Activated CD4-positive, alpha-beta T cell treated with anti-CD3 and anti-CD28 coated beads, Interleukin-10, Interleukin-2, amounts not matched to agents 100 ng/mL and 50 ng/mL, durations not matched to agents 16 hours and 8 hours (primary cell): ENCODE measurements around the gene OGN.

Experiments
- DNase-seq: peaks from one replicate; pipeline ENCODE4 v3.0.0-alpha.2; 2020

Gene OGN

GRCh38 chr9:92402826-92403745 is 1.3 kb downstream of the OGN start:
- no peak for DNase-seq

- peak; percentile 25 for DNase-seq
These were observed 2.0 kb downstream of the OGN start for GRCh38 chr9:92402360-92402759.

DNA sequence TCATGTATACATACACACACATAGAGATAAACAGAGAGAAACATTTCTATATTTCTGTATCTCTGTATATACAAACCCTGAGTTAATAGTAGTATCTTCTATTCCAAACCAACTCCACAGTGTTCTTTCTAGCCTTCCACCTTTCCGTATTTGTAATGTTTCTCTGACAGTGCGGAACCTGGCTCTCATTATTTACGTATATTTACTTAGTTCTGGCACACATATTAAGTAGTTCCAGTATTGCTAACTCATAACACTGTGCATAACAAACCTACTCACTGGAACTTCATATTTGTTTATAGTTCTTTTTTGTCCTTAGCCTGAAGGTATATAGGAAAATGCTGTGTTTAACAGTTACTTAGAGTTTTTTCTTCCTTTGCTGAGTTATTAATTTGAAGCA is 6.5 kb downstream of the OGN start:
- DNase-seq = no peak

GRCh38 chr9:92395617-92396016 is 8.8 kb downstream of the OGN start:
- DNase-seq = no peak

DNA sequence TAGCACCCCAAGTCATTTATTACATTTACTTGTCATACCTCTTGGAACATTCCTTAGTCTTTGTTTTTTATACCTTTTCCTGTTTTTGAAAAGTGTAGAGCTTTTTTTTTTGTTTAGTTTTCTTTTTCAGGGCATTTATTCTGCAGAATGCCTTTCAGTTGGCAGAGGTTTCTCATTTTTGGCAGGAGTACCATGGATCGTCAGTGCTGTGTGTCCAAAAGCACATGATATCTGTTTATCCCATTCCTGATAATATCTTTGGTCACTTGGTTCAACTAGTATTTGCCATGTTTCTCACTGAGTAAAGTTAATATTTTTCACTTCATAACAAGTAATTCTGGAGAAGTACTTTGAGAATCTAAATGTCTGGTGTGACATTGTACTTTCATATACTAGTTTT is 10.7 kb downstream of the OGN start:
- DNase-seq = no peak

GRCh38 chr9:92392690-92393089 is 11.7 kb downstream of the OGN start:
- no peak for DNase-seq

- DNase-seq = no peak
These were observed 18.4 kb downstream of the OGN start for GRCh38 chr9:92385953-92386352.

DNA sequence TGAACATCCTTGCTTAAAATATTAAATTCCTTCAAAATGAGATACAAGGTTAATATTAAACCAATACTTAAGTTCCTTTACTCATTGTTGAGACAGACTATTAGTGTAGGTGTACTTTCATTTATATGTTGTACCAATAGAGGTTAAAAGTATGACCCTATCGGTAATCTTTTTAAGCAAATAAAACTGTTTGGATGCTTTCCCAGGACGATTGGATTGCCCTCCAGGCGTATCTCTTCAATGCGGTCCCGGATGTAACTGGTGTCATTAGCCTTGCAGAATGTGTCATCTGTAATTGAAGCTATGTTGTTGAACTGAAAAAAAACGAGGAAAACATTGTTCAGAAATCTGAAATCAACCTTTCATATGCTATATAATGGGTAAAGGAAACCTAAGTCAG is 18.9 kb downstream of the OGN start:
- no peak for DNase-seq

- DNase-seq = no peak
These were observed 19.4 kb downstream of the OGN start for GRCh38 chr9:92385001-92385400.

GRCh38 chr9:92384375-92384774 is 20.0 kb downstream of the OGN start:
- no peak for DNase-seq

- DNase-seq = no peak
These were observed 22.6 kb downstream of the OGN start for GRCh38 chr9:92381775-92382174.

DNA sequence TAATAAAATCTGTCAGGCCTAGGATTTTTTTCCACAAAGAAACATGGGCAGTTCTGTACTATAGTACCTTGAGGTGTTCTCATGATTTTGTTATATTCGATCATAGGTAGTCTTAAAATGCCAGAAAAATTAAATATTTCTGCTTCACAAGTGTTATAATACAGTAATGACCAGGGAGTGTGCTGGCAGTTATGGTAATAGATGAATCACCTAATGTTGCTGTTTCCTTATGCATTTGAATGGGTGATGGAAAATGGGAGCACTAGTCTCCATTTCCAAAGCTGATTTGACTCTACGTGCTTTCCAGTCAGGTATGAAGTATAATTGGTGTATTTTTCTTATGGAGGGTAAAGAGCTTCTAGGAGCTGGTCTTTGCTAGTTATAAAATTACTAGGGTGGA is 23.8 kb downstream of the OGN start:
- no peak for DNase-seq

- DNase-seq = no peak
These were observed 25.4 kb downstream of the OGN start for GRCh38 chr9:92378865-92379560.

- DNase-seq = no peak
These were observed 26.5 kb downstream of the OGN start for GRCh38 chr9:92377876-92378275.

- no peak for DNase-seq
These were observed 31.2 kb downstream of the OGN start for GRCh38 chr9:92373167-92373566.

DNA sequence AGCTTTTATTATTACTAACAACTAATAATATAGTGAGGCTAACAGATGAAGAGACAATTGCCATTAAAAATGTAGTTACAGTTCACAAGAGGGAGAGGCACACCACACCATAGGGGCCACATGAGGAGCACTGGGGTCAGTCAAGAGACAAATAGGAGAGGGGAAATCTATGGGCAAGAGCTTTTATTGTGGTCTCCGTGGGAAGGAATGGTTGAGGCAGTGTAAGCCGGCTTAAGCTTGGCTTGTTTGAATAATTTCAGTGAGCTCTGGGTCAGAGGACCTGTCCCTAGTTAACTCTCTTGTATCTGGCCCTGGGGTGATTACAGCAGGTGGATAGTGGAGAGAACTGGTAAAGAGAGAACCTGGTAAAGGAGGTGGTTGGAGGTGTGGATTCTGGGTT is 35.3 kb downstream of the OGN start:
- DNase-seq = no peak

DNA sequence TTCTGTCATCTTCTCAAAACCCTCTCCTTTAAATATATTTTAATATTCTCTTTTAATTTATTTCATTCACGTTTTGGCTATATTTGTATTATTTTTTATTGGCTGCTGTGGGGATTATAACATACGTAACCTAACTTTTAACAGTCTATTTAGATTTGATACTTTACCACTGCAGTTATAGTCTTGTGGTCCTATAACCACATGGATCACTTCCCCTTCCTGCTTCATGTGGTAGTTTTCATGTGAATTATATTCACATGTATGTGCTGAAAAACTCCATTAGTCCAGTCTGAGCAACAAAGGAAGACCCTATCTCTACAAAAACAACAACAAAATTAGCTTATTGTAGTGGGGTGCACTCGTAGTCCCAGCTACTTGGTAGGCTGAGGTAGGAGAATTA is 44.3 kb downstream of the OGN start:
- DNase-seq = no peak

- no peak for DNase-seq
These were observed 44.9 kb downstream of the OGN start for GRCh38 chr9:92359394-92359995.

DNA sequence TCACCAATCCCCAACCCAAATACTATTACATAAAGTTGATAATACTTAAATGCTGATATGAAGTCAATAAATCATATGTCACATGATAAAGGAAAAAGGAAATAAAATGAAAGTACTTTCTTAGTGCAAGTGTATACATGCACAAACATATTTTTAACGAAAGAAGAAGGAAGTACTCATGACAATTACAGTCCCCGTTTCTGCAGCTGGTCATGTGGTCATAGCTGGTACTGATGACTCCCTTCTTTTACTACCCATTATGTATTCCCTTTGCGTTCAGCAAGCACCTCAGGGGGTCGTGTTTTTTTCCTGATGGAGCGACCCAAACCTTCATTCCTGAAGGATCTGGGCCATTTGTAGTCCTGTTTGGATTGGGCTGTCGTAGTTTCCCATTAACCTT is 51.3 kb downstream of the OGN start:
- DNase-seq = no peak

- no peak for DNase-seq
These were observed 53.6 kb downstream of the OGN start for GRCh38 chr9:92350740-92351133.

GRCh38 chr9:92349771-92350739 is 54.3 kb downstream of the OGN start:
- no peak for DNase-seq

- no peak for DNase-seq
These were observed 58.8 kb downstream of the OGN start for GRCh38 chr9:92345582-92345981.
